ENCODE results near the gene INPP5F.
"Not testable (repeated sequence)": the region's sequence is repeated elsewhere in the genome, so short reads cannot be mapped to it uniquely, and the experiment has no call there.

INPP5F gene

GRCh38 chr10:119762805-119763798 lies 37.3 kb downstream of the INPP5F start:
- no peaks in the 10 kb centered on the region for H3K4me1 ChIP-seq
- H3K27me3 ChIP-seq: no peaks in the 10 kb centered on the region
- DNase-seq: no peak
- H3K9me3 ChIP-seq: no peaks in the 10 kb centered on the region
- H3K36me3 ChIP-seq: no peaks in the 10 kb centered on the region
- no peak overlapping the region for H3K4me3 ChIP-seq (ENCODE audit: low read depth, low read length)
- TF ChIP-seq, protein P1, sequence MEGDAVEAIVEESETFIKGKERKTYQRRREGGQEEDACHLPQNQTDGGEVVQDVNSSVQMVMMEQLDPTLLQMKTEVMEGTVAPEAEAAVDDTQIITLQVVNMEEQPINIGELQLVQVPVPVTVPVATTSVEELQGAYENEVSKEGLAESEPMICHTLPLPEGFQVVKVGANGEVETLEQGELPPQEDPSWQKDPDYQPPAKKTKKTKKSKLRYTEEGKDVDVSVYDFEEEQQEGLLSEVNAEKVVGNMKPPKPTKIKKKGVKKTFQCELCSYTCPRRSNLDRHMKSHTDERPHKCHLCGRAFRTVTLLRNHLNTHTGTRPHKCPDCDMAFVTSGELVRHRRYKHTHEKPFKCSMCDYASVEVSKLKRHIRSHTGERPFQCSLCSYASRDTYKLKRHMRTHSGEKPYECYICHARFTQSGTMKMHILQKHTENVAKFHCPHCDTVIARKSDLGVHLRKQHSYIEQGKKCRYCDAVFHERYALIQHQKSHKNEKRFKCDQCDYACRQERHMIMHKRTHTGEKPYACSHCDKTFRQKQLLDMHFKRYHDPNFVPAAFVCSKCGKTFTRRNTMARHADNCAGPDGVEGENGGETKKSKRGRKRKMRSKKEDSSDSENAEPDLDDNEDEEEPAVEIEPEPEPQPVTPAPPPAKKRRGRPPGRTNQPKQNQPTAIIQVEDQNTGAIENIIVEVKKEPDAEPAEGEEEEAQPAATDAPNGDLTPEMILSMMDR (IDR thresholded peaks at IDR 0.05; ENCODE audit: low read depth, low read length): no peak

DNA sequence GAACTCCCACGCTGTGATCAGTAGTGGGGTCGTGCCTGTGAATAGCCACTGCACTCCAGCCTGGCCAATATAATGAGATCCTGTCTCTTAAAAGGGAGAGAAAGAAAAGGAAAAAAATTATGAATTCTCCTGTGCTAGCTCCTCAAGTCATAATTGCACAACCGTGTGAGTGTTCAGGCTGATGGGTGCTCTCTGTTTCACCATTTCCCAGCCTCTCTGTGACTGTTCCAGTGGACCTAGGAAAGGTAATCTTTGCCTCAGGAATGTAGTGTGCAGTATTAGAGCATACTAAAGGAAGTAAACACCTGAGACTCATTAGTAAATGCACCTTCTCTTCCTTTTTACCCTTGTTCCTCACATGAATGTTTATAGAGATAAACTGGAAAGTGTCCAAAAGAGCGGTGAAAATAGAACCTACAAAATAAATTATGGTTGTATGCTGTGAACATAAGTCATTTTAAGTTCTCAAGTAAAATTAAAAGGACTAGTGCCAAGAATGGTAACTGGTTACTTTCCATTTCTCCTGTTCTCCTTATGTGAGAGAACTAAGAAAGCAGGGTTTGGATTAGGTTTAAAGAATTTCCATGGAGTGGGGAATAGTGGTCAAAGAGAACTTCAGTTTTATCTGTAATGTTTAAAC lies 42.7 kb downstream of the INPP5F start:
- DNase-seq: no peak
- Histone ChIP-seq H3K27me3 (no peaks in the 10 kb centered on the region), H3K4me1 (peaks cover 4% of the 10 kb centered on the region; the same call in 1 of the 2 replicates), H3K36me3 (no peaks in the 10 kb centered on the region), H3K4me3 (ENCODE audit: low read depth, low read length) (no peak overlapping the region), H3K9me3 (no peaks in the 10 kb centered on the region)
- TF ChIP-seq, protein P1 (IDR thresholded peaks at IDR 0.05; ENCODE audit: low read depth, low read length): no peak

- DNase-seq: no peak
- TF ChIP-seq, protein P1 (IDR thresholded peaks at IDR 0.05; ENCODE audit: low read depth, low read length): no peak
- Histone ChIP-seq H3K27me3 (no peaks in the 10 kb centered on the region), H3K4me3 (ENCODE audit: low read depth, low read length) (no peak overlapping the region), H3K9me3 (no peaks in the 10 kb centered on the region), H3K4me1 (peaks cover 4% of the 10 kb centered on the region; the same call in 1 of the 2 replicates), H3K36me3 (no peaks in the 10 kb centered on the region)
Measured at GRCh38 chr10:119769886-119770285, 44.0 kb downstream of the INPP5F start.

DNA sequence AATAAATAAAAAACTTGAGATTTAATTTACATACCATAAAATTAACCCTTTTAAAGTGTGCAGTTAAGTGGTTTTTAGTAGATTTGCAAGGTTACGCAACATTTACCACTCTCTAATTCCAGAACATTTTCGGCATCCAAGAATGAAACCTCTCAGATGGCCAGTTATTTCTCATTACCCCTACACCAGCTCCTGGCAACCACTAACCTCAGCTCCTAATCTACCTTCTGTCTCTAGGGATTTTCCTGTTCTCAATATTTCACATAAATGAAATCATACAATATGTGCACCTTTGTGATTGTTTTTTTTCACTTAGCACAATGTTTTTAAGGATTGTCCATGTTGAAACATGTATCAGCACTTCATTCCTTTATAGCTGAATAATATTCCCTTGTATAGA lies 45.1 kb downstream of the INPP5F start:
- TF ChIP-seq, protein P1 (IDR thresholded peaks at IDR 0.05; ENCODE audit: low read depth, low read length): no peak
- Histone ChIP-seq H3K4me3 (ENCODE audit: low read depth, low read length) (no peak overlapping the region), H3K9me3 (no peaks in the 10 kb centered on the region), H3K4me1 (peaks cover 4% of the 10 kb centered on the region; the same call in 1 of the 2 replicates), H3K27me3 (no peaks in the 10 kb centered on the region), H3K36me3 (no peaks in the 10 kb centered on the region)
- no peak for DNase-seq

GRCh38 chr10:119772334-119772733 lies 46.5 kb downstream of the INPP5F start:
- no peak for DNase-seq
- H3K4me3 ChIP-seq (ENCODE audit: low read depth, low read length): no peak overlapping the region
- no peaks in the 10 kb centered on the region for H3K27me3 ChIP-seq
- peaks cover 4% of the 10 kb centered on the region; the same call in 1 of the 2 replicates for H3K4me1 ChIP-seq
- H3K36me3 ChIP-seq: no peaks in the 10 kb centered on the region
- TF ChIP-seq, protein P1 (IDR thresholded peaks at IDR 0.05; ENCODE audit: low read depth, low read length): no peak
- H3K9me3 ChIP-seq: no peaks in the 10 kb centered on the region

GRCh38 chr10:119773041-119773440 lies 47.2 kb downstream of the INPP5F start:
- H3K36me3 ChIP-seq; H3K4me3 ChIP-seq (ENCODE audit: low read depth, low read length); H3K27me3 ChIP-seq; H3K9me3 ChIP-seq; DNase-seq; H3K4me1 ChIP-seq: not testable (repeated sequence)

Measured in BE2C (cell line).